Measurements from ENCODE around the gene ISOC2.
"Not testable (repeated sequence)": the region's sequence is repeated elsewhere in the genome, so short reads cannot be mapped to it uniquely, and the experiment has no call there.

Gene ISOC2

DNA sequence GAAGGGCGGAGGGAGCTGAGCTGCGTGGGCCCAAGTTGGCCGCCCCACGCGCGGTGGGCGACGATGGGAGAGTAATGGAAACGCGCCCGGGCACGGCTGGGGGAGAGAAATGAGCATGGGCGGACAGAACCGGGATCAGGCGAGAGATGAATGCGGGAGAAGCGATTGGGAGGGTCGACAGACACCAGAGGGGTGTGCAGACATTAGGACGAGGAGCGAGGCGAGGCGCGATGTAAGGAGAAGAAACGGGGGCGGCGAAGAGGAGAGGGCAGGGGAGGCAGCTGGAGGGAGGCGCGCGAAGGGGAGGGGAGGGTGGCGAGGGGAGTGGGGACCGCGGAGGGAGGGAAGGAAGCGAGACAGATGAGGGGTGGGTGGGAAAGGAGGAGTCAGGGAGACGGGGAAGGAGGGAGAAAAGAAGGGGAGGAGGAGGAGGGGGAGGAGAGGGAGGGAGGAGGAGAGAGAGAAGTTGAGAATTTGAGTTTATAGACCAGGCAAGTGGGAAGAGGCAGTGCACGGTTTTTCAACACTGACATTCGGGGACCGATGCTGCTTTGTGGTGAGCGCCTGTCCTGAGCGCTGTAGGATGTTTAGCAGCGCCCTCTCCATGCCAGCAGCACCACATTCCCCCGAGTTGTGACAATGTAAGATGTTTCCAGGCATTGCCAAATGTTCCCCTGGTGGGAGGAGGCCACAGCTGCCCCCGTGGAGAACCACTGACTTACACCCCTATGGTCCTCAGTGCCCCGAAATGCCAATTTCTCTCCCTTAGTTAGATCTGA lies 18.2 kb downstream of the ISOC2 start, which contains the start of gene SHISA7:
TSS of gene SHISA7 (minus strand) at position 256 of the 779 bp plus-strand sequence. CDS start 437 bp downstream, outside the sequence.
- DNase-seq (ENCODE audit: low read depth in 2 of 3, low spot score in 2 of 3), result no peak

GRCh38 chr19:55442372-55442961 lies 19.0 kb downstream of the ISOC2 start:
- DNase-seq (ENCODE audit: low read depth in 2 of 3, low spot score in 2 of 3), result no peak

DNA sequence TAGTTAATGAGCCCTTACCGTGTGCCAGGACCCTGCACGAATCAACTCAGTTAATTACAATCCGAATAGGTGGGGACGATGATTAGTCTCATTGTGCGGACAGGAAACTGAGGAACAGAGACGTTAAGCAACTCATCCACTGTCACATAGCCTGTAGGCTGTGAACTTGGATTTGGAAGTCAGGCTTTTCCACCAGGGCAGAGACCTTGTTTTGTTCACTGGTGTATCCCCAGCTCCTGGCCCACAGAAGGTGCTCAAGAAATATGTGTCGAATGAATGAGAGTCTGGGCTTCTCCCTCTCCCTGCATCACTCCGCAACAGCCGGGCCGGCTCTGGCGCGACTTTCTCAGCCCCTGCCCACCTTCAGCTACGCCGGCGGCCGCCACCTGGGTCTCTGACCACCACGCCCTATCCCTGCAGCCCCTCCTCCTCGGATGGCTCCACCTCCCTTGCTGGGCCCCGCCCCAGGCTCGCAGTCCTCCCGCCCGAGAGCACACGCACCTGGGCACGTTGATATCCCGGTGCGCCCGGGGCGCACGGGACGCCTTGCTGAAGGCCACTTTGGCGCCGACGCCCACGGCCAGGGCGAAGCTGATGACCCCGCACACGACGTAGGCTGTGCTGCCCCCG lies 19.6 kb downstream of the ISOC2 start:
- no peak for DNase-seq (ENCODE audit: low read depth in 2 of 3, low spot score in 2 of 3)

- DNase-seq (ENCODE audit: low read depth in 2 of 3, low spot score in 2 of 3), result no peak
Measured at GRCh38 chr19:55441319-55441691, 20.1 kb downstream of the ISOC2 start.

- no peak for DNase-seq (ENCODE audit: low read depth in 2 of 3, low spot score in 2 of 3)
Measured at GRCh38 chr19:55440411-55441105, 20.9 kb downstream of the ISOC2 start.

DNA sequence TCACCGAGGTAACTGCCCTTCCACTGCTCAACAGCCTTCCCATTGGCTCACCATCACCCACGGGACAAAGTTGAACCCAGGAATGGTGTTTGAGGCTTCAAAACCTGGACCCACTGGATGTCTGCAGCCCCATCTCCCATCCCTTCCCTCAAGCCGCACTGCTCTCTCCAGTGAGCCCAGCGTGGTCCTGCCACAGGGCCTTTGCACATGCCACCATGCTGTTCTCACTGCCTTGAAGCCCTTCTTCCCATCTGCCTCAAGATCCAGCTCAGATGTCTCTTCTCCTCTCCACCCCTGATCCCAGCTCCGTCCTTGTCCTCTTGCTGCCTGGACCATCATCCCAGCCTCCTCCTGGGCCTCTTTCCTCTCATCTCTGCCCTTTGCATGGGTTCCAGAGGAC lies 22.4 kb downstream of the ISOC2 start:
- DNase-seq (ENCODE audit: low read depth in 2 of 3, low spot score in 2 of 3), result no peak

DNA sequence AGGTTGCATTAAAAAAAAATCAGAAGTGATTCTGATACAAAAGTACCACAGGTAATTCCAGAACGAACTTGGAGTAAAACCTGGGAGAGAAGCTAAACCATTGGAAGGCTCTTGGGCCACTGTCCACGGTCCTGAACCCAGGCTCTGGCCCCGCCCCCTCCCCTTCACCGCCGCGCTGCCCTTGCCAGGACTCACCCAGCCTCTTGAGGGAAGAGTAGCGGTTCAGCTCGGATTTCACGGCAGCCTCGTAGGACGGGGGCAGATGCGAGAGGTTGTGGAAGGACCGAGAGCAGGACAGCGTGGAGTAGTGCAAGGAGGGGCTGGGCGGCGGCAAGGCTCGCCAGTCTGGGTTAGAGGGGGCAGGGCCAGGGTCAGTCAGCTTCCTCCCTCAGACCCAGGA lies 24.0 kb downstream of the ISOC2 start:
- DNase-seq (ENCODE audit: low read depth in 2 of 3, low spot score in 2 of 3), result no peak

DNA sequence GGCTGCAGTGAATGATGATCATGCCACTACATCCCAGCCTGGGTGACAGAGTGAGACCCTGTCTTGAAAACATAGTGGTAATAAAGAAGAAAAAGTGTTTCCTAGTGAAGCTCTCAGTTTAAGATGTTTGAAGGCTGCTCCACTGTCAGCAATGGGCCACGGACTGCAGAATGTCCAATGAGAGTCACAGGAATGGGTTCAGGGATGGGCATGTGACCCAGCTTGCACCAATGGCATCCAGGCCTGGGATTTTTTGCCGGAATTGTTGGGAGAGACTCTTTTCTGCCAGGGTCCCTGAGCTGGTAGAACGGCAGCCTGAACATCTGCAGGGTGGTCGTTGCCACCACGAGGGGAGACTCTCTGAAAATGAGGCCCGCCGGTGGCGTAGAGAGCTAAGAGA lies 24.6 kb downstream of the ISOC2 start:
- no peak for DNase-seq (ENCODE audit: low read depth in 2 of 3, low spot score in 2 of 3)

GRCh38 chr19:55435020-55435419 lies 26.4 kb downstream of the ISOC2 start:
- DNase-seq (ENCODE audit: low read depth in 2 of 3, low spot score in 2 of 3), result no peak

DNA sequence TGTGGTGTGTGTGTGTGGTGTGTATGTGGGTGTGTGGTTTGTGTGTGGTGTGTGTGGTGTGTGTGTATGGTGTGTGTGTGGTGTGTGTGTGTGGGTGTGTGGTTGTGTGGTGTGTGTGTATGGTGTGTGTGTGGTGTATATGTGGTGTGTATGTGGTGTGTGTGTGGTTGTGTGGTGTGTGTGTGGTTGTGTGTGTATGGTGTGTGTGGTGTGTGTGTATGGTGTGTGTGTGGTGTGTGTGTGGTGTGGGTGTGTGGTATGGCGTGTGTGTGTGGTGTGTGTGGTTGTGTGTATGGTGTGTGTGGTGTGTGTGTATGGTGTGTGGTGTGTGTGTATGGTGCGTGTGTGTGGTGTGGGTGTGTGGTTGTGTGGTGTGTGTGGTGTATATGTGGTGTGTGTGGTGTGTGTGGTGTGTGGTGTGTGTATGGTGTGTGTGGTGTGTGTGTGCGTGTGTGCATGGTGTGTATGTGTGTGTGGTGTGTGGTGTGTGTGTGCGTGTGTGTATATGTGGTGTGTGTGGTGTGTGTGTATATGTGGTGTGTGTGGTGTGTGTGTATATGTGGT lies 27.0 kb downstream of the ISOC2 start:
- no peak for DNase-seq (ENCODE audit: low read depth in 2 of 3, low spot score in 2 of 3)

GRCh38 chr19:55433292-55433691 lies 28.1 kb downstream of the ISOC2 start:
- no peak for DNase-seq (ENCODE audit: low read depth in 2 of 3, low spot score in 2 of 3)

DNA sequence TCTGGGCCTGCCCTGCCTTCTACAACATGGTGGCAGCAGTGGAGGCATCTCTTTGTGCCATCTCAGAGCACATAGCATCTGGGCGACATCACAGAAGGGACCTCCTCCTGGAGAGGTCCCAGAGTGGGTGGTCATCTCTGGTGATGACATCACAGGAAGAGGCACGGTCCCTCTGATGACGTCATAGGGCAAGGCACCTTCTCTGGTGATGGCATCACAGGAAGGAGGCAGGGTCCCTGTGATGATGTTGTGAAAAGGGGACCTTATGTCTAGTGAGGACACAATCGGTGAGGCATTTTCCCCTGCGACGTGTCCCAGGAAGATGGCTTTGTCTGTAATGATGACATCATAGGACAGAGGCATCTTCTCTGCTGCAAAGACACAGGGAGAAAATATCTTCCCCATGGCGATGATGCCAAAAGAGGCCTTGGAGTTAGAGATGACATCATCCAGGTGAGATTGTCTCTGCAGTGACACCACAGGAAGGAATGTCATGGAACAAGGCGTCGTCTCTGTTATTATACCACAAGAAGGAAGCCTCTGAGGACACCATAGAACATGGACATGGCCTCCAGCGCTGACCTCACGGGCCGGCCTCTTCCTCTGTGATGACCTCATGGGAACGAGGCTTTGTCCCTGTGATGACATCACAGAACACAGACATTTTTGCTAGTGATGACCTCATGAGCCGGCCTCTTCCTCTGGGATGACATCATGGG lies 29.0 kb downstream of the ISOC2 start:
- no peak for DNase-seq (ENCODE audit: low read depth in 2 of 3, low spot score in 2 of 3)

DNA sequence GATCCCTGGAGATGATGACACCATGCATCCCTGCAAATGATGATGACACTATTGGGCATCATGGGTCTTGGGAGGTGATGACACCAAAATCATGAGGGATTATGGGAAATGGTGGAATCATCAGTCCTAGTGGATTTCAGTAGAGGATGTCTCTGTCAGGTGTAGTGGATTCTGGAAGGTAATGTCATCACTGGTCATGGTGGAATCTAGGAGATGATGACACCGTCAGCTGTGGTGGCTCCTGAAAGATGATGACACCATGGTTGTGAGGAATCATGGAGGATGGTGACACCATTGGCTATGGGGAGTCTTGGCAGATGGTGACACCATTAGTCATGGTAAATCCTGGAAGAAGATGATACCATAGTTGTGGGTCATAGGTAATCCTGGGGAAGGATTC lies 30.3 kb downstream of the ISOC2 start:
- DNase-seq (ENCODE audit: low read depth in 2 of 3, low spot score in 2 of 3), result no peak

DNA sequence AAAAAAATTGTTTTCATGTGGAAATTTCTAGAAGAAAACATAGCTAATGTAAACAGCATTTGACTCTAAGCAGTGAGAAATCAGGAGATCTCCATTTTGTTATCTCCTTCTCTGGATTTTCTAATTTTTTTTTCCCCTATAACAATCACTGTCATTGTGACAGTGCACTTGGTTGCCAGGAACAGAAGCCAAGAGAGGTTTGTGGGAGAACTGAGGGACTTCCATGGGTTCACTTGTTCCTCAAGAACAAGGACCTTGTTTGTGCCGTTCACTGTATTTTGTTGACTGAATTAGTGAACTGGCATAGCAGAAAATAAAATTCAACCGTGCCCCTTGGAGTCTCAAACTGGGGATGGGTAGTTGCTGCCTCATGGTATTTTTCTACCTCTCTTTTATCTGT lies 35.4 kb downstream of the ISOC2 start:
- no peak for DNase-seq (ENCODE audit: low read depth in 2 of 3, low spot score in 2 of 3)

DNA sequence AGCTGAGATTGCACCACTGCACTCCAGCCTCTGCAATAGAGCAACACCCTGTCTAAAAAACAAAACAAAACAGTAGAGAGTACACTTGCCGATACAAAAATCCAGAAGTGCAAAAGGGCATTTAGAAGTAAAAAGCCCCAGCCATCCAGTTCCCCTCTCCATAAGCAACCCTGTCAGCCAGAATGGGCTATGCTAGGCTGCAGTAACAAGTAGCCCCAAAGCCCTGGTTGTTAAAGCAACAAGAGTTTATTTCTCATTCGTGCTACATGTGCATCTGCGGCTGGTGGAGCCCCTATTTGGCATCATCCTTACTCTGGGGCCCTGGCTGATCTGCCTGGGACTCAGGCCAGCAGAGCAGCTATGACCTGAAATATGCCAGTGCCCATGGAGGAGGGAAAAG lies 36.9 kb downstream of the ISOC2 start:
- no peak for DNase-seq (ENCODE audit: low read depth in 2 of 3, low spot score in 2 of 3)

DNA sequence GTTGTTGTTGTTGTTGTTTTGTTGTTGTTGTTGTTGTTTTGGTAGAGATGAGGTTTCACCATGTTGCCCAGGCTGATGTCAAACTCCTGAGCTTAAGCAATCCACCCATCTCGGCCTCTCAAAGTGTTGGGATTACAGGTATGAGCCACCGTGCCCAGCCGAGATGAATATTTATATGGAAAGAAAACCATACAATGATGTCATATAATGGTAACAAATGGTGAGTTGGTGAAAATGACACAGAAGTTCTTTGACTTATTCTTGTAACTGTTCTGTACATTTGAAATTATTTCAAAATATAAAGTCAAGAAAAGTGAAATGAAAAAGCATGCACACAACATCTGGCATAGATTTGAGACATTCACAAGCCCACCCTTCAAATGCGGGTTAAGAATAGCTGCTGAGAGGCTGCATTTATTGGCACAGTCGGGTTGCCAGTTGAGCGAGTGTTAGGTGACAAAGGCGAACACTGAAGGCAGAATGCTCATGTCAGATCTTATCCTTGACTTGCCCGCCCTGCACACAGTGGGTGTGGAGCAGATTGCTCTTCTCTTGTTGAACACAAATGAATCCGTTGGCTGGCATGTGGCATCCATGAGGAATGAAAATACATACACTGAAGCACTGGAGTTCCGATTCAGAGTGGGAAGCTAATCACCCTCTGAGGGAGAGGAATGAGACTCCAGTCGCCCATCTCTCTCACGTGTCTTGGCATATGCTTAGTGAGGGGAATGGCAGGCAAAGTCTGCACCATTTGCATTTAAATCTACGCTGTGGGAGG lies 38.0 kb downstream of the ISOC2 start:
- DNase-seq (ENCODE audit: low read depth in 2 of 3, low spot score in 2 of 3), result no peak

GRCh38 chr19:55421281-55421680 lies 40.2 kb downstream of the ISOC2 start:
- not testable (repeated sequence) for DNase-seq (ENCODE audit: low read depth in 2 of 3, low spot score in 2 of 3)

DNA sequence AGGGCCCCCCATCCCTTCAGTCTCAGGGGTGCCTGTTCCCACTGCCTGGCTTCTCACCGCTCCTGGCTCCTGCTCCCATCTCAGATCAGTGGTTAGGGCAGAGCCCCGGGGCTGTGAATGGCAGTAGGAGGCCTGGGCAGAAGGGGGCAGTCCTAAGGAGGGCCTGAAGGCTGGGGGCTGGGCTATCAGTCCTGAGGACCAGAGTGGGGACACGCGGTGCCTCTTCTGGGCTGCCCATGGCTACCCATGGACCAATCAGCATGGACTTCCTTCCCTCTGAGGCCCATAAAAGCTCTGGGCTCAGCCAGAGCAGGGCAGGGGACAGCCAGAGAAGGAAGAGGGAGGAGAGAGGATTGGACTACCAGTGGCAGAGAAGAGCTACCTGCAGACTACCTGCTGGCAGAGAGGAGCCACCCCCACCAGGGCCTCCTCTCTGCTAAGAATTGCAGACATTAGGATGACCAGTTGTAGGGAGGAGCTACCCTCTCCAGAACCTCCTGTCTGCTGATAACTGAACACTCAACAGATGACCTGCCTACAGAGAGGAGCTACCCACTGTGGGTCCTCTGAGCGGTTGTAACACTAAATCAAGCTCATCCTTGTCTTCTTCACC lies 41.7 kb downstream of the ISOC2 start:
- DNase-seq (ENCODE audit: low read depth in 2 of 3, low spot score in 2 of 3), result no peak

DNA sequence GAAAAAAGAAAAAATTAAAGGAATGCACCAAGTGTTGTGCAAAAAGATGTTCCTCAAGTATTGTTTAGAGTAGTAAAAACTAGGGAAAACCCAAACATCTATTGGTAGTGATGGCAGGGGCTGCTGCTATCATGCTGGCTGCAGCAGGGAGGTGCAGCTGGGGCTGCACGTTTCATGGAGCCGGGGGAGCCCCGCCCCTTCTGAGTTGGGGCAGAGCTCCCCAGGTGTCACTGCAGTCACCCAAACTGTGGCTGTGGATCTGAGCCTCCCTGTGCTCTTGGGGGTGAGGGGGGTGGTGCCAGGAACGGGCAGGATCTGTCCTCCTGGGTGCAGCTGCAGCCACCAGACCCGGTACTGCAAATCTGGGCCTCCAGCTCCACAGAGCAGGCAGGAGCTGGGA lies 42.3 kb downstream of the ISOC2 start:
- DNase-seq (ENCODE audit: low read depth in 2 of 3, low spot score in 2 of 3), result no peak

GRCh38 chr19:55418185-55418584 lies 43.3 kb downstream of the ISOC2 start:
- no peak for DNase-seq (ENCODE audit: low read depth in 2 of 3, low spot score in 2 of 3)

All from activated CD8-positive, alpha-beta memory T cell treated with anti-CD3 and anti-CD28 coated beads for 48 hours (primary cell).